ENCODE data around the gene NDST4.

The NDST4 gene

GRCh38 chr4:115030281-115030680 lies 83.1 kb downstream of the NDST4 start:
- Histone ChIP-seq H2BK15ac (ENCODE audit: low read length) (no peak overlapping the region), H3K18ac (ENCODE audit: low read length) (no peak overlapping the region), H3K27ac (replicated peaks; ENCODE audit: low read length) (no peak overlapping the region)

DNA sequence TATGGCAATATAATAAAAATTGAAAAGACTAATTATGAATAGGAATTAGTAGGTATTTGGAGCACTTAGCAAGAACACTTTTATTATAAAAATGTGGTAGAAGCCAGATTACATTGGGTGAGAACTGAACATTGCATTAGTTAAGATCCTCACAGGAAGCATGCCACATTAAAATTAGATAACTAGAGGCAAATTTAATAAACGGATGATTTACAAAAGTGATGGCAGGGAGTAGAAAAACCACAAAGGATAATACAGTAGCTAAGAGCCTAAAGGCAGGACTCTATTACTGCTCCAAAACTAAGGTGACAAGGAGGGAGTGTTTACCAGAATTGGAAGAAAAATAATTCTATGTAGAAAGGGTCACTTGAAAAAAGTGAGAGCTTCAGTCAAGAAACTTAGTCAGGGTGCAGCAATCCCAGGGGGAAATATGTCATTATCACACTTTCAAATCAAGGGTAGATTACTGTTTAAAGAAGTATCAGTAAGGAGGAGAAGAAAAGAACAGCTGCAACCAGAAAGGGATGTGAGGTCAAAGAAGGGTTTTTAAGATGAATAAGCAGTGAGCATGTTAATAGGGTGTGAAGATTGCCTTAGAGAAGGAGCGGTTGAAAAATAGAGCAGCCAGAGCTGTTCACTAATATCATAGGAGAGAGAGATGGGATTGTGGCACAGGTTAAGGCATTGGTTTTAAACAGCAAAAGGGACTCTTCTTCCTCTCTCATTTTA lies 84.6 kb downstream of the NDST4 start:
- peaks cover 0 to under 1% of the 10 kb centered on the region in 2 donors for H3K9me3 ChIP-seq (replicated peaks in 1 of 2; ENCODE audit: control insufficient read depth in 2 of 2, insufficient read depth in 1 of 2, low read depth in 1 of 2, low read length in 2 of 2)
- H3K27me3 ChIP-seq (ENCODE audit: control insufficient read depth in 3 of 3, insufficient read depth in 3 of 3, low read depth in 1 of 3, low read length in 3 of 3), result no peaks in the 10 kb centered on the region
- no peak overlapping the region for H2AFZ ChIP-seq (ENCODE audit: low read length)
- no peak overlapping the region for H3K23ac ChIP-seq (ENCODE audit: low read depth, low read length, poor library complexity)
- H3K27ac ChIP-seq (replicated peaks; ENCODE audit: low read length), result no peak overlapping the region
- no peak overlapping the region for H3K14ac ChIP-seq (ENCODE audit: low read length)
- no peaks in the 10 kb centered on the region for H3K4me1 ChIP-seq (ENCODE audit: control insufficient read depth in 2 of 2, insufficient read depth in 1 of 2, low read depth in 1 of 2, low read length in 2 of 2)
- no peak overlapping the region for H4K8ac ChIP-seq (ENCODE audit: low read depth, low read length)
- no peak overlapping the region for H3K9ac ChIP-seq (ENCODE audit: low read depth, low read length, poor library complexity)
- no peak overlapping the region for H2AK5ac ChIP-seq (ENCODE audit: low read depth, low read length)
- no peak overlapping the region for H3K4me3 ChIP-seq (ENCODE audit: low read length in 2 of 2)
- H4K91ac ChIP-seq (ENCODE audit: low read depth, low read length, poor library complexity), result no peak overlapping the region
- no peak overlapping the region for H2BK120ac ChIP-seq (ENCODE audit: low read depth, low read length)
- no peak for DNase-seq (ENCODE audit: low spot score)
- no peak overlapping the region for H2BK5ac ChIP-seq (ENCODE audit: low read length)
- no peaks in the 10 kb centered on the region for H3K36me3 ChIP-seq (replicated peaks in 1 of 2; ENCODE audit: control insufficient read depth in 2 of 2, insufficient read depth in 2 of 2, low read length in 2 of 2)
- H2BK12ac ChIP-seq (ENCODE audit: low read length), result no peak overlapping the region
- H3K18ac ChIP-seq (ENCODE audit: low read length), result no peak overlapping the region
- WGBS, 2 donors (ENCODE audit: extremely low coverage in 2 of 2, insufficient read length in 2 of 2, insufficient replicate concordance in 1 of 2), result no CpG with 5 or more reads among the region's 2 CpGs
- no peak overlapping the region for H3K4me2 ChIP-seq (ENCODE audit: insufficient read depth, low read length, poor library complexity, severe bottlenecking)
- no peaks in the 10 kb centered on the region for H3K79me1 ChIP-seq (ENCODE audit: low read depth, low read length)
- no peak overlapping the region for H2BK15ac ChIP-seq (ENCODE audit: low read length)
- no peak overlapping the region for H3K4ac ChIP-seq (ENCODE audit: low read length)

More at GRCh38 chr4:115030281-115030680, 83.1 kb downstream of the NDST4 start:
- Histone ChIP-seq H4K91ac (ENCODE audit: low read depth, low read length, poor library complexity) (no peak overlapping the region), H3K4ac (ENCODE audit: low read length) (no peak overlapping the region), H2BK12ac (ENCODE audit: low read length) (no peak overlapping the region), H4K8ac (ENCODE audit: low read depth, low read length) (no peak overlapping the region), H3K9ac (ENCODE audit: low read depth, low read length, poor library complexity) (no peak overlapping the region), H2BK5ac (ENCODE audit: low read length) (no peak overlapping the region), H3K4me1 (ENCODE audit: control insufficient read depth in 2 of 2, insufficient read depth in 1 of 2, low read depth in 1 of 2, low read length in 2 of 2) (no peaks in the 10 kb centered on the region), H3K4me3 (ENCODE audit: low read length in 2 of 2) (no peak overlapping the region), H3K27me3 (ENCODE audit: control insufficient read depth in 3 of 3, insufficient read depth in 3 of 3, low read depth in 1 of 3, low read length in 3 of 3) (no peaks in the 10 kb centered on the region), H3K36me3 (replicated peaks in 1 of 2; ENCODE audit: control insufficient read depth in 2 of 2, insufficient read depth in 2 of 2, low read length in 2 of 2) (no peaks in the 10 kb centered on the region), H3K9me3 (replicated peaks in 1 of 2; ENCODE audit: control insufficient read depth in 2 of 2, insufficient read depth in 1 of 2, low read depth in 1 of 2, low read length in 2 of 2) (no peaks in the 10 kb centered on the region), H3K79me1 (ENCODE audit: low read depth, low read length) (no peaks in the 10 kb centered on the region), H3K14ac (ENCODE audit: low read length) (no peak overlapping the region), H2BK120ac (ENCODE audit: low read depth, low read length) (no peak overlapping the region), H3K23ac (ENCODE audit: low read depth, low read length, poor library complexity) (no peak overlapping the region), H2AK5ac (ENCODE audit: low read depth, low read length) (no peak overlapping the region), H3K4me2 (ENCODE audit: insufficient read depth, low read length, poor library complexity, severe bottlenecking) (no peak overlapping the region), H2AFZ (ENCODE audit: low read length) (no peak overlapping the region)
- DNase-seq (ENCODE audit: low spot score), result no peak

- Histone ChIP-seq H2BK12ac (ENCODE audit: low read length) (no peak overlapping the region), H2BK15ac (ENCODE audit: low read length) (no peak overlapping the region), H3K27ac (replicated peaks; ENCODE audit: low read length) (no peak overlapping the region), H2AK5ac (ENCODE audit: low read depth, low read length) (no peak overlapping the region), H3K9ac (ENCODE audit: low read depth, low read length, poor library complexity) (no peak overlapping the region), H3K18ac (ENCODE audit: low read length) (no peak overlapping the region), H3K4me3 (ENCODE audit: low read length in 2 of 2) (no peak overlapping the region), H2BK5ac (ENCODE audit: low read length) (no peak overlapping the region), H3K27me3 (ENCODE audit: control insufficient read depth in 3 of 3, insufficient read depth in 3 of 3, low read depth in 1 of 3, low read length in 3 of 3) (no peaks in the 10 kb centered on the region), H3K14ac (ENCODE audit: low read length) (no peak overlapping the region), H3K4me1 (ENCODE audit: control insufficient read depth in 2 of 2, insufficient read depth in 1 of 2, low read depth in 1 of 2, low read length in 2 of 2) (peaks cover 0 to 3% of the 10 kb centered on the region in 2 donors), H3K23ac (ENCODE audit: low read depth, low read length, poor library complexity) (no peak overlapping the region), H3K79me1 (ENCODE audit: low read depth, low read length) (no peaks in the 10 kb centered on the region), H2BK120ac (ENCODE audit: low read depth, low read length) (no peak overlapping the region), H3K4me2 (ENCODE audit: insufficient read depth, low read length, poor library complexity, severe bottlenecking) (no peak overlapping the region), H3K9me3 (replicated peaks in 1 of 2; ENCODE audit: control insufficient read depth in 2 of 2, insufficient read depth in 1 of 2, low read depth in 1 of 2, low read length in 2 of 2) (no peaks in the 10 kb centered on the region), H4K91ac (ENCODE audit: low read depth, low read length, poor library complexity) (no peak overlapping the region), H4K8ac (ENCODE audit: low read depth, low read length) (no peak overlapping the region), H2AFZ (ENCODE audit: low read length) (no peak overlapping the region), H3K4ac (ENCODE audit: low read length) (no peak overlapping the region), H3K36me3 (replicated peaks in 1 of 2; ENCODE audit: control insufficient read depth in 2 of 2, insufficient read depth in 2 of 2, low read length in 2 of 2) (no peaks in the 10 kb centered on the region)
- no peak for DNase-seq (ENCODE audit: low spot score)
- WGBS, 2 donors (ENCODE audit: extremely low coverage in 2 of 2, insufficient read length in 2 of 2, insufficient replicate concordance in 1 of 2), result no CpG with 5 or more reads among the region's 1 CpG
These were observed 113.5 kb downstream of the NDST4 start for GRCh38 chr4:114999880-115000279.

GRCh38 chr4:114998316-114998715 lies 115.1 kb downstream of the NDST4 start:
- Histone ChIP-seq H3K4me2 (ENCODE audit: insufficient read depth, low read length, poor library complexity, severe bottlenecking) (no peak overlapping the region), H4K91ac (ENCODE audit: low read depth, low read length, poor library complexity) (no peak overlapping the region), H2BK120ac (ENCODE audit: low read depth, low read length) (no peak overlapping the region), H3K36me3 (replicated peaks in 1 of 2; ENCODE audit: control insufficient read depth in 2 of 2, insufficient read depth in 2 of 2, low read length in 2 of 2) (no peaks in the 10 kb centered on the region), H3K4me1 (ENCODE audit: control insufficient read depth in 2 of 2, insufficient read depth in 1 of 2, low read depth in 1 of 2, low read length in 2 of 2) (peaks cover 0 to 3% of the 10 kb centered on the region in 2 donors), H4K8ac (ENCODE audit: low read depth, low read length) (no peak overlapping the region), H3K27ac (replicated peaks; ENCODE audit: low read length) (no peak overlapping the region), H3K4ac (ENCODE audit: low read length) (no peak overlapping the region), H3K9me3 (replicated peaks in 1 of 2; ENCODE audit: control insufficient read depth in 2 of 2, insufficient read depth in 1 of 2, low read depth in 1 of 2, low read length in 2 of 2) (no peaks in the 10 kb centered on the region), H3K79me1 (ENCODE audit: low read depth, low read length) (no peaks in the 10 kb centered on the region), H2AFZ (ENCODE audit: low read length) (no peak overlapping the region), H2BK5ac (ENCODE audit: low read length) (no peak overlapping the region), H3K27me3 (ENCODE audit: control insufficient read depth in 3 of 3, insufficient read depth in 3 of 3, low read depth in 1 of 3, low read length in 3 of 3) (no peaks in the 10 kb centered on the region), H3K4me3 (ENCODE audit: low read length in 2 of 2) (no peak overlapping the region), H3K9ac (ENCODE audit: low read depth, low read length, poor library complexity) (no peak overlapping the region), H3K23ac (ENCODE audit: low read depth, low read length, poor library complexity) (no peak overlapping the region), H3K18ac (ENCODE audit: low read length) (no peak overlapping the region), H2BK12ac (ENCODE audit: low read length) (no peak overlapping the region), H2AK5ac (ENCODE audit: low read depth, low read length) (no peak overlapping the region), H2BK15ac (ENCODE audit: low read length) (no peak overlapping the region), H3K14ac (ENCODE audit: low read length) (no peak overlapping the region)
- DNase-seq (ENCODE audit: low spot score), result no peak

Measured in neuronal stem cell (in vitro differentiated cells).